GM20431 (cell line): Measurements from ENCODE around the gene NDP.

ENCODE experiments used
- in situ Hi-C: fragments of 300-500 bp; cut with MseI, MboI; formaldehyde crosslinking; loops from one replicate; pipeline ENCODE4 v1.15.0; 2020; ENCODE audit warnings: low sequenced_read_pairs; ENCODE audit not compliant: unreplicated experiment

Gene NDP

GRCh38 chrX:43973249-43974099 lies at the start of gene NDP:
Gene NDP (minus strand): TSS chrX:43973390. CDS start chrX:43958645, 14,745 bp downstream.
- in situ Hi-C loops, result no loop called here

- in situ Hi-C loops, result no loop called here
Observed at GRCh38 chrX:44022964-44023363, 49.8 kb upstream of the NDP start.

DNA sequence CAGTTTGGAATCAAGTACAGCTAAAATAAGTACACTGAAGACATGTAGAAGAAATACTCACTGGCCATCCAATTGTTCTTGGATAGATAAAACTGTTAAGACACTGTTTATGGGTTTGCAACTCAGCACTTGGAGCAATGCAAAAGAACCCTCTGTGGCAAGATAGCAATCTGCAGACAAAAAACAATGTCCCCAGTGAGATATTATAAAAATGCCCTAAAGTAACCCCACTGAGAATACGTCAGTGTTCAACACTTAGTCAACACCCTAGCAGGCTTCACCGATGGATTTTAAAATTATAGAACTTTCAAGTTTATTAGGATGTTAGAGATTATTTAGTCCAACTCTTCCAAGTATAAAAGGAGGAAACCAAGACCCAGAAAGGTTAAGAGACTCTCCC lies 47.5 kb upstream of the NDP start:
- in situ Hi-C loops, result no loop called here

DNA sequence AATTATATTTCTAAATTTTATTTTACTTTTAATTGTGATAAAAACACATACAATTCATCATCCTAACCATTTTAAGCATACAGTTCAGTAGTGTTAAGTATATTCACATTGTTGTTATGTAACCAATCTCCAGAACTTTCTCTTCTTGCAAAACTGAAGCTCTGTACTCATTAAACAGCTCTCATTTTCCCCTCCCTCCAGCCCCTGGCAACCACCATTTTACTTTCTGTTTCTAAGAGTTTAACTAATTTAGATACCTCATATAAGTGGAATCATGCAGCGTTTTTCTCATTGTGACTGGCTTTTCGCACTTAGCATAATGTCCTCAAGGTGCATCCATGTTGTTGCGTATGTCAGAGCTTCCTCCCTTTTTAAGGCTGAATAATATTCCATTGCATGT lies 46.7 kb upstream of the NDP start:
- in situ Hi-C loops, result no loop called here

DNA sequence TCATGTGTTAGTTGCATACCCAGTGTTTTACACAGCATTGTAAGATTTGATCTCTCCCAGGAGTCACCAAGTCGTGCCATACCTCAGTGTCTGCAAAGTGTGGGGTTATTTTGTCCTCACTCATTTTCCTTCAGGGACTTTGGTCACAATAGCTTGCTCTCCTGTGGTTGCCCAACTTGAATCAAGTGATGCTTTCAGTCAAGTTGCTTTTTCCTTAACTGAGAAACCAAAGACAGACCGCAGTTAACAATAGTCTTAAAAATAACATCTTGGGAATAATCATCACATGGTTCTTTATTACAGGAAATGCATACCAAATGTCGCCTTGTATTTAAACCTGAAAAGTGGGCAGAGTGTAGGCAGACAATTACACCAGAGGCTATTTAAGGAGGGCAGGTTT lies 44.5 kb upstream of the NDP start:
- in situ Hi-C loops, result no loop called here

DNA sequence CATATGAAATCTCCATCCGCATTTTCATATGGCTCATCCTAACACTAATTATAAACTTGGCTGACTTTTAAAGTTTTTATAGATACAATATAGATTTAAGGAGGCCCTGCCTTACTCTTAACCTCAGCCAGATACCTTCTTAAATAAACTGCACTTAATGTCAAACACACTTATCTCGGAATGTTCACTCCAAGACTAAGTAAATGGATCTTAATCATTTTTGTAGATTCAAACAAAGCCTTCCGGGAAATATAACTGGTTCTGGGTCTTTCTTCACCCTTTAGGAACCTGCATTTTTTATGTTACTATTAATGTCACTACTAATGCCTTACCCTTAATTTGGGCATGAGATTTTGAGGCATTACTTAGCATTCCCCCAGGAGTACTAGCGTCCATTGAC lies 43.7 kb upstream of the NDP start:
- in situ Hi-C loops, result no loop called here

DNA sequence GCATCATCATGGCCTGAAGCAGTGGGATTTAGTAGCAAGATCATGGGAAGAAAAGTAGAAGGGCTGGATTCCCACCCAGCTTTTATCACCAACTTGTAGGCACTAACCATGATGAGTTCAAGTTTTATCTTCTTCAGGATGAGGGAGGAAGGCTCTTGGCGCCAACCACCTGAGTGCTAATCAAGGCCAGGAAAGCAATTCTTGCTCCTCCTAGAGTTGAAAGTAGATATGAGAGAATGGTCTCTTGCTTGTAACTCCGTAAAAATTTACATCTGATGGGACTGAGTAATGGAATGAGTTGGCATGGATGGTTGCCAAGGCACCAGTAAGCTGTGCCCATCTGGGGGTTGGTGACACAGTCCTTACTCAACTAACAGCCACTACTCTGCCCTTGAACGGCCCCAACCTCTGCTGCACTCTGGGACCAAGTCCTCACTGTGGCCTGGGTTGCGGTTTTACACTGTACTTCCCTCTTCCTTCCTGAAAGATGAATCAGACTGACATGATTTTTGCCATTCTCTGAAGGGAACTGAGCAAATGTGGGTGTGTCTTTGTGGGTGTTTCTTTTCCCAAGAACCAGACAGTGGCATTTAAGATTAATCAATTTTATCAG lies 39.4 kb upstream of the NDP start:
- in situ Hi-C loops, result no loop called here

- in situ Hi-C loops, result no loop called here
Observed at GRCh38 chrX:44011506-44011905, 38.3 kb upstream of the NDP start.

GRCh38 chrX:44010626-44011025 lies 37.4 kb upstream of the NDP start:
- in situ Hi-C loops, result no loop called here

DNA sequence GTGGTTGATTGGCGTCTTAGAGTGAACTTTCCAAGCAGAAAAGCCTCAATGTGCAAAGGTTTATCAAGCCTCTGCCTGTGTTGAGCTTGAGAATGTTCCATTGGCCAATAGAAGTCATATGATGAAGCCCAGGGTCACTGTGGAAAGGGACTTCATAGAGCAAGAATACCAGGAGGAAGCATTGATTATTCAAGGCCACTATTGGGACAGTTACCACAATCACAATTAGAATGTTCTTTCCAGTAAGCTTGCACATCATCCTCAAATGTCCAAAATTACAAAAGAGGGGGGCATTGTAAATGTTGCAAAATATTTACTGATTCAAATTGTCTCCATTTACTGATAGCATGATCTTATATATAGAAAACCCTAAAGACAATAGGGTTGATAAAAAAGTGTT lies 32.9 kb upstream of the NDP start:
- in situ Hi-C loops, result no loop called here

DNA sequence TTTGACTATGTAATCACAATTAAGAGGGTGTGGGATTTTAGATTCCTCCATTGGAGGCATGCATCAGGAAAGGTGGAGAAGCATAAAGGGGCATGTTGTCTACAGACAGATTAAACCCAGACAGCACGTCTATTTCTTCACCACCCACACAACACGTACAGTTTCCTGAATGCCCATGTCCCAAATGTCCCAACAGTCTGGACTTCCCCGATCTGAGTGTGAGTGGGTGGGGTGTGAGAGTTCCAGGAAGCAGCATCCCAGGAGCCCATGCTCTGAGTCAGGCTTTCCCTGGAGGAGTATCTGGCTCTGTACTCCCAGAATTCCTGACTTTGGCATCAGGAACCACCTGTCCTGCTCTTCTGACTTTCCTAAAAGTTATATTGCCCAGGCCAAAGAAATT lies 30.8 kb upstream of the NDP start:
- in situ Hi-C loops, result no loop called here

- in situ Hi-C loops, result no loop called here
Observed at GRCh38 chrX:44002567-44002966, 29.4 kb upstream of the NDP start.

DNA sequence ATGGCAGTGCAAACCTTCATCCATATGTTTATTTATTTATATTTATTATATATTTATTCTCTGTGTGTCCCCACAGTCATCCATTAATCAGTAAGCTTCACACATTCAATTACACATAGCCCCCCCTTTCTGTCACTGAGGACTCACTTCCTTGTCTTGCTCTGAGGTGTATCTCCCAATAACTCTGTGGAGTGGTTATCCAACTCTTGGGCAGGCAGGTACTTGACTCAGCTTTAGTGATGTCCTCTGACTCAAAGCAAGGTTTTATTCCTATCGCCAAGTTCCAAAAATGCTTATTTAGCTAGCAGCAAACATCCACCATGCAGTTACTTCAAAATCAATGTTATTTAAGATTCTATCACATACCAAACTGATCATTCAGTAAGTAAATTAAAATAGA lies 25.2 kb upstream of the NDP start:
- in situ Hi-C loops, result no loop called here

GRCh38 chrX:43996491-43996890 lies 23.3 kb upstream of the NDP start:
- in situ Hi-C loops, result no loop called here

DNA sequence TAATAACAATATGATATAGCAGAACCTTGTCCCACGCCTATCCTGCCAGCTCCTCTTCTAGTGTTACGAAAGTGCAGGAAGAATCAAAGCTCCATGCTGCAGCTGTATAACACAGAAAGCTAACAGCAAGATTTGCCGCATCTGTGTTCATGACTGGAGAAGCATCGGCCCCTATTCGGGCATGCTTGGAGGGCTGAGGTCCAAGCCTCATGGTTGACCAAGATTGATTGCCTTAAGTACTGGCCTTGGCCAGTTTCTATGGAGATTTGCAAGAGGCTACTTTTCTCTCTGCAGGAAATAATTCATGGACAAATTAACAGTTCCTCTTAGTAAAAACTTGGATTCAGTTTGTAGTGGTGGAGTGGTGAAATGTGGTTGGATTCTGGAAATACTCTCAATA lies 12.9 kb upstream of the NDP start:
- in situ Hi-C loops, result no loop called here

DNA sequence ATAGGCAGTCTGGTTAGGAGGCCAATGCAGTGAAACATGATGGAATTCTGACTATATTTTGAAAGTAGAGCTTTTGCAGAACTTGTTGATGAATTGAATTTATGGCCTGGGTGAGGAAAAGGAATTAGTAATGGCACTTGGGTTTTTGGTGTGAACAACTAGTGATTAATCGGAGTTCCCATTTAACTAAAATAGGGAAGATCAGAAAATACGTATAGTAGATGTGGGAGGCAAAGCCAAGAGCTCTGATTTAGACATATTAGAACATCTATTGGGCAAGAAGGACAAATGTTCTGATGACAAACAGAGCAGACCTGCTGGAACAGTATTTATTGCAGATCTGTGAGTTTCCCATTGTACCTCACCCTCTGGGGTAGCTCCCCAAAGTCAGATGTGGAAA lies 12.3 kb upstream of the NDP start:
- in situ Hi-C loops, result no loop called here

DNA sequence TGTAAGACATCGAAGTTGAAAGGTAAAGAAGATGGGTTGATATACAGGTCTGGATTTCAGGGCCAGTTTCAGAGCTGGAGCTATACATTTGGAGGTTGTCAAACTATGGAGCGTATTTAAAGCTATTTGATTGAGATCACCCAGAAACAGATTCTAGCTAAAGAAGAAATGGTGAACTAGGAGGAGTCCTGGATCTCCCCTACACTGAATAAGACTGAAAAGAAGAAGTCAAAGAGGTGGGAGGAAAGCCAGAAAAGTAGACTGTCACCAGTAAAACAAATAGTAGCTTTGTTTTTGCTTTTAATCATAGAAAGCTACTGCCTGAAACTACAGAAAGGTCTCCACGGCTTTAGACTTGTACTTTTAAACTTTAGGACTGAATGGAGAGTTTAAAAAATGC lies 5.0 kb upstream of the NDP start:
- in situ Hi-C loops, result no loop called here

GRCh38 chrX:43976205-43976604 lies 3.0 kb upstream of the NDP start:
- in situ Hi-C loops, result no loop called here

- in situ Hi-C loops, result no loop called here
Observed at GRCh38 chrX:43975796-43976195, 2.6 kb upstream of the NDP start.

DNA sequence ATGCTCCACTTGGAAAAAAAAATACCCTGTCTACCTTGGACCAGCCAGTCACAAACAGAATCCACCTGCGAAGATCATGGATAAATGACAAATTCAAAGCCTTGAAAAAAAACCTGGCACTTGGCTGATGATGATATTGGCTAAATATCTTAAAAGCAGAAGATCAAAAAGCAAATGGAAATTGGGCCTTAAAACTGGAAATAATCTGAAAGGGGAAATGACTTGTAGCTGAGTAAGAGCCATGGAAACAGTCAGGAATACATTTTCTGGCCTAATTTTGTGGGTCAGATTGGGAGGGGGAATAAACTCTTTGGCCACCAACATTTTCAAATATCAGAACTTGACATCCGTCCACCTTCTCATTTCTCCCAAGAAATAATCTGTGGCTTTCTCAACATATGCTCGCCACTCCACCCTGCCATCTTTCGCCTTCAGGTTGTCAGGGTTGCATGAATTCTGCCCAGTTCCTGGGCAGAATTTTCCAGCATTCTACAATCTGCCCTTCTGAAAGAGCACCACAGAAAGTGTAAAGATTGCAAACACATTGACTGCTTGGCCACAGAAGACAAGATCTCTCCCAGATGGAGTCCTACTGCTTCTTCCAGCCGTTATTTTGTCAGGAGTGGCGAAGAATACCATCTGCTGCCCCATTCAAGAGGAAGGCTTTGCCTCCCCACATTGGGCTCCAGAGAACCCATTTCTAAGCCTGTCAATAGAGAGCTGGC lies 1.7 kb upstream of the NDP start:
- in situ Hi-C loops, result no loop called here

GRCh38 chrX:43974100-43974475 lies 898 bp upstream of the NDP start:
- in situ Hi-C loops, result no loop called here
